ENCODE results near the gene IP6K3.

IP6K3 gene

GRCh38 chr6:33730611-33731010, 16.1 kb downstream of the IP6K3 start:
- no peak for DNase-seq
- in situ Hi-C loops (cut with HindIII; ENCODE audit: low pct_ligation_motif_present, low pct_unique_long_range_greater_than_20kb, low sequenced_read_pairs), result no loop called here

GRCh38 chr6:33729059-33729458, 17.6 kb downstream of the IP6K3 start:
- DNase-seq, result no peak
- in situ Hi-C loops (cut with HindIII; ENCODE audit: low pct_ligation_motif_present, low pct_unique_long_range_greater_than_20kb, low sequenced_read_pairs), result no loop called here

DNA sequence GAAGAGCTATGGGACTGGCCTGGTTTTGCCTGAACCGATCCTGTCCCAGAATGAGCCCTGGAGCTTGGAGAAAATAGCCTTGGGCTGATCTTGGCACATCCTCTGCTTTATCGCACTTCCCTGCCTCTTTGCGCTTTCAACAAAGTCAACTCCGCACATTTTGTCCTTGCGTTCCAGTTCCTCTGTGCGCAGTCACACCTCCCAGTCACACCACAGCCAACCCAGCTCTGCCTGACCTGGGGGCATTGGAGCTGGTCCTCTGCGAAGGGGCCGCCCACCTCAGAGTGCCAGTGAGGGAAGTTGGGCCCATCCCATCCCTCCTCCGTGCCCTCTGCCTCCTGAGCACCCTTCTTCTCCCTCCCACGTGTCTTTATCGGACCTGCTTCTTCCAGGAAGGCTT, 18.3 kb downstream of the IP6K3 start:
- DNase-seq, result no peak

DNA sequence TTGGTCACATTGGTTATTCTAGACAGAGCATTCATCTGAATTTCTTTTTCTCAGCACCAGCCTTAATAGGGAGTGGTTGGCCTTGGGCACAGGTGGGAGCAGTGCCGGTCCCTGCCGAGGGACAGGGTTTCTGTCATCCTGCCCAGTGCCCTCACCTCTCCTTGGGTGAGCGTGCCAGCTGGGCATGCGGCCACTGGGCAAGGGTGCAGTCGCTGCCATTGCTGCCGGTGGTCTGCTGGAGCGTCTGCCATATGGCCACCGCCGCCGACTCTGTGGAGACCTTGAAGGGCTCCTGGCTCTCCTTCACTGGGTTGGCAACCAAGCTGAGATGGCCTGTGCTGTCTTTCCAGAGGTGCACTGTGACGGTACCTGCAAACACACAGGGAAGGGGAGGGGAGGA, 18.8 kb downstream of the IP6K3 start:
- in situ Hi-C loops (cut with HindIII; ENCODE audit: low pct_ligation_motif_present, low pct_unique_long_range_greater_than_20kb, low sequenced_read_pairs), result no loop called here

More for the DNA sequence above, 18.3 kb downstream of the IP6K3 start:
- in situ Hi-C loops (cut with HindIII; ENCODE audit: low pct_ligation_motif_present, low pct_unique_long_range_greater_than_20kb, low sequenced_read_pairs), result no loop called here

GRCh38 chr6:33727126-33727525, 19.6 kb downstream of the IP6K3 start:
- no peak for DNase-seq
- in situ Hi-C loops (cut with HindIII; ENCODE audit: low pct_ligation_motif_present, low pct_unique_long_range_greater_than_20kb, low sequenced_read_pairs), result no loop called here

More for the DNA sequence above, 18.8 kb downstream of the IP6K3 start:
- DNase-seq, result no peak

DNA sequence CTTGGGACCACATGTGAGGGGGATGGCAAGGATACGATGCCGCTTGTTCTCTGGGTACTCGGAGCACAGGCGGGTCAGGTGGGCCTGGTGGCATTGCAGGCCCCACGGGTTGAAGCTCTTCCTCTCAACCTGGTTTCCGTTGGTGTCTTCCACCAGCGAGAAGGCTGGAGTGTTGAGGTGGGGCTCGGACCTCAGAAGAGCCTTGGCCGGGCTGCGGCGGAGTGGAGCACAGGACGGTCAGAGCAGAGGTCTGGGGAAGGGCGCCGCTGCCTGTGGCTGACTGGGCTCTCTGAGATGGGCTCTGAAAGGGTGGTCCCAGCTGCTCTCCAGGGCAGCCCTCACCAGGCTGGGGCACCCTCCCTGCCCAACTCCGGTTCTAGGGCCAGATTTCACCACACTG, 20.0 kb downstream of the IP6K3 start:
- in situ Hi-C loops (cut with HindIII; ENCODE audit: low pct_ligation_motif_present, low pct_unique_long_range_greater_than_20kb, low sequenced_read_pairs), result no loop called here
- no peak for DNase-seq

- in situ Hi-C loops (cut with HindIII; ENCODE audit: low pct_ligation_motif_present, low pct_unique_long_range_greater_than_20kb, low sequenced_read_pairs), result no loop called here
- DNase-seq, result no peak
Measured at GRCh38 chr6:33725891-33726673, 20.6 kb downstream of the IP6K3 start.

DNA sequence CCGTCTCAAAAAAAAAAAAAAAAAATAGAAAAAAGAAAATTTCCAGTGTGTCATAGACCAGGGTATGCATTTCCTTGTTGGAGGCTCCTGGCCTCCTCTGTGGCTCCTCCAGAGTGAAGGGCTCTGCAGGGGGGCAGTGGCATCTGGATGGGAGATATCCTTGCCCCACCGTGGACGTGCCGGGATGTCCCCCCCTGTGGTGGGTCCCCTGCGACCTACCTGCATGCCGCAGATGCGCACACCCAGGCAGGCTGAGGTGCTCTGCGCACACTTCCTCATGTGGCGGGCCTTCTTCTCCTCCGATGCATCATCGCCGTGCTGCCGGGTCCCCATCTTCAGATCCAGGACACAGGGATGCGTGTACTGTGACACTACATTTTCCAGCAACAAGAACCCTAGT, 21.5 kb downstream of the IP6K3 start:
- in situ Hi-C loops (cut with HindIII; ENCODE audit: low pct_ligation_motif_present, low pct_unique_long_range_greater_than_20kb, low sequenced_read_pairs), result no loop called here
- DNase-seq, result no peak

- DNase-seq, result no peak
- in situ Hi-C loops (cut with HindIII; ENCODE audit: low pct_ligation_motif_present, low pct_unique_long_range_greater_than_20kb, low sequenced_read_pairs), result no loop called here
Measured at GRCh38 chr6:33724102-33725023, 22.3 kb downstream of the IP6K3 start.

- no peak for DNase-seq
- in situ Hi-C loops (cut with HindIII; ENCODE audit: low pct_ligation_motif_present, low pct_unique_long_range_greater_than_20kb, low sequenced_read_pairs), result no loop called here
Measured at GRCh38 chr6:33723371-33724085, 23.2 kb downstream of the IP6K3 start.

- no peak for DNase-seq
- in situ Hi-C loops (cut with HindIII; ENCODE audit: low pct_ligation_motif_present, low pct_unique_long_range_greater_than_20kb, low sequenced_read_pairs), result no loop called here
Measured at GRCh38 chr6:33722103-33722623, 24.5 kb downstream of the IP6K3 start.

GRCh38 chr6:33721508-33721907, 25.2 kb downstream of the IP6K3 start:
- in situ Hi-C loops (cut with HindIII; ENCODE audit: low pct_ligation_motif_present, low pct_unique_long_range_greater_than_20kb, low sequenced_read_pairs), result no loop called here
- DNase-seq, result no peak

DNA sequence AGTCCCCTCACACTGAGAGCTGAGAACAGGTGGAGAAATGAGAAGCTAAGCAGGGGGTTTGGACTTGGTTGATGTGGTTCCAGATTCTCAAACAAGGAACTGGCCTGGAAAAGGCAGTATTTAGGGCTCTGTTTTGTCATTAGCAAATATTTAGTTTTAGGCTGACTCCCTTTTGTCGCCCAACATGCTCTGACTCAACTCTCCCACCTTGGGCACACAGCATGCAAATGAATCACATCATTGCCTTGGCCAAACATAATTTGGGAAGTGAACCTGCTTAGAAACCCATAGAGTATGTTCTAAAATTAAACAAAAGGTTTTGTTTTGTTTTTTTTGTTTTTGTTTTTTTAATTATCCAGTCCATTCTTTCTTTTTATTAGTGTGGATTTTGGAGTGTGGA, 25.7 kb downstream of the IP6K3 start:
- in situ Hi-C loops (cut with HindIII; ENCODE audit: low pct_ligation_motif_present, low pct_unique_long_range_greater_than_20kb, low sequenced_read_pairs), result no loop called here
- no peak for DNase-seq

DNA sequence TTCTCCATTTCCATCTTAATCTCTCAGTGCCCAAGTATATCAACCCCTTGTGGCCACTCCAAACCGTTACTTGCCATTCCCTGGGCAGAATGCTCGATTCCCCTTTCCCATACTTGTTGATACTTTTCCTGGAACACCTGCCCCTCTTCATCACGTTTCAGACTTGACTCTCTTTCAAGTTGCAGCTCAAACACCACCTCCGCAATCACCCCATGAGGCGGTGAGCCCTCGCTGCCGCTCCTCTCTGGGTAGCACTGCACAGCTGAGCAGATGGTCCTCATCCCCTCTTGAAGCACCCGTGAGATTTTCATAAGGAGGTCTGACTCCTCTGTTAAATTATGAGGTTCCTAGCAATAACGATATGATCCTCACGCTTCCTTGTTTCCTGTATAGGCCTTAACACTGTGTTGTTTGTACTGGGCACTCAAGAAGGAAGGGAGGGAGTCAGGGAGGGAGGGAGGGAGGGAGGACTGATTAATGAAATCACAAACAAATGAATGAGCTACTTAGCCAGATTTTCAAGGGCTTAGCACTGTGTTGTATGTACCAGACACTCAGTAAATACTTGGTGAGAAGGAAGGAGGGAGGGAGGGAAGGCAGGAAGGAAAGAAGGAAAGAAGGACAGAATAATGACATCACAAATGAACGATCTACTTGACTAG, 27.2 kb downstream of the IP6K3 start:
- in situ Hi-C loops (cut with HindIII; ENCODE audit: low pct_ligation_motif_present, low pct_unique_long_range_greater_than_20kb, low sequenced_read_pairs), result no loop called here
- no peak for DNase-seq

- in situ Hi-C loops (cut with HindIII; ENCODE audit: low pct_ligation_motif_present, low pct_unique_long_range_greater_than_20kb, low sequenced_read_pairs), result no loop called here
- no peak for DNase-seq
Measured at GRCh38 chr6:33718713-33719112, 28.0 kb downstream of the IP6K3 start.

- no peak for DNase-seq
Measured at GRCh38 chr6:33717934-33718455, 28.7 kb downstream of the IP6K3 start.

DNA sequence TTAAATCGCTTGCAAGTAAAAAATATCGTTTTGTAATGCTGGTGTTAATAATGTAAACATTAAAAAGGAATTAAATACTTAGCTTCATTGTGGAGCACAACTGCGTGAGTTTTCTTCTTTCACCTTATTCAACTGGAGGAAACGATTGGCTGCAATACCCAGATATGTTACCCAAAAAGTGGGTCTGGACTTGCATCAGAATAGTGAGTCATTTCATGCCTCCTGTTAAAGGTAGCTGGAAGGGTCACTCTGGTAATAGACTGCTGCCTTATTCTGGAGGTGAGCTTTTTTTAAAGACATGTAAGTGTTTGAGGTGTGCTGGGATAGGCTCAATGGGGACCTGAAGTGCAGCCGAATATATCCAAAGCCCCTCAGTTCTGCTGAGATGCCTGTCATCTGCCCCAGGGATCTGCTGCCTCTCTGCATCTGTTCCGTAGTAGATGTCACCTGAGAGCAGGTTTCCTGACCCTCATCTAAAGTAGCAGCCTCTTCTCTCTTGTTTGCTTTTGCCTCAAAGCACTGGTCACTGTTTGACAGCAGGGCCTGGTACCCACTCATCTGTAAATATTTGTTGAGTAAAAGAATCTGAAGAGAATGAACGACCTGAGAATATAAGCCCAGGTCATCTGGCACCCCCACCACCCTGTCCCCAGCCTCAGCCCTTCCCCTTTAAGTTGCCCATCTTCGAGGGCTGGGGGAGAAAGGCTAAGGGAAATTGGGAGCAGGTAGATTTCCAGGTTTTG, 29.6 kb downstream of the IP6K3 start:
- no peak for DNase-seq
- in situ Hi-C loops (cut with HindIII; ENCODE audit: low pct_ligation_motif_present, low pct_unique_long_range_greater_than_20kb, low sequenced_read_pairs), result no loop called here

More at GRCh38 chr6:33717934-33718455, 28.7 kb downstream of the IP6K3 start:
- in situ Hi-C loops (cut with HindIII; ENCODE audit: low pct_ligation_motif_present, low pct_unique_long_range_greater_than_20kb, low sequenced_read_pairs), result no loop called here

Data from ACHN (cell line).